HEK293T (cell line): ENCODE results near the gene PDE5A.

Source experiments
- ELF4 ChIP-seq: fragments of 450-650 bp; IDR thresholded peaks from 2 replicates; pipeline ENCODE4 v1.6.1; 2017; ENCODE audit warnings: antibody characterized with exemption
- FOXK2 ChIP-seq: fragments of 450-650 bp; IDR thresholded peaks from 2 replicates; pipeline ENCODE4 v1.6.1; 2016; ENCODE audit warnings: mild to moderate bottlenecking
- FOXM1 ChIP-seq: fragments of 450-650 bp; IDR thresholded peaks from 2 replicates; pipeline ENCODE4 v1.6.1; 2017; ENCODE audit warnings: mild to moderate bottlenecking, borderline replicate concordance
- HDGF ChIP-seq: fragments of 450-650 bp; IDR thresholded peaks from 2 replicates; pipeline ENCODE4 v1.6.1; 2017; ENCODE audit warnings: antibody characterized with exemption, borderline replicate concordance
- L3MBTL2 ChIP-seq: fragments of 450-650 bp; conservative IDR thresholded peaks from 2 replicates; pipeline ENCODE4 v1.6.1; 2016; ENCODE audit warnings: mild to moderate bottlenecking
- LEF1 ChIP-seq: fragments of 450-650 bp; IDR thresholded peaks from 2 replicates; pipeline ENCODE4 v1.6.1; 2017; ENCODE audit warnings: mild to moderate bottlenecking, borderline replicate concordance
- NFRKB ChIP-seq: fragments of 450-650 bp; IDR thresholded peaks from 2 replicates; pipeline ENCODE4 v1.6.1; 2016; ENCODE audit warnings: mild to moderate bottlenecking, moderate library complexity
- SP1 ChIP-seq: fragments of 450-650 bp; IDR thresholded peaks from 2 replicates; pipeline ENCODE4 v1.6.1; 2017
- SUZ12 ChIP-seq: fragments of 450-650 bp; IDR thresholded peaks from 2 replicates; pipeline ENCODE4 v1.6.1; 2016; ENCODE audit warnings: mild to moderate bottlenecking
- TARDBP ChIP-seq: fragments of 450-650 bp; IDR thresholded peaks from 2 replicates; pipeline ENCODE4 v1.6.1; 2016

GRCh38 chr4:119564106-119564505, 64.5 kb downstream of the PDE5A start:
- TF ChIP-seq FOXM1 (no peak), HDGF (no peak), SP1 (no peak), FOXK2 (no peak), TARDBP (no peak), NFRKB (no peak), L3MBTL2 (no peak), LEF1 (no peak), ELF4 (no peak), SUZ12 (no peak)
